ENCODE data around the gene S100A4.
A peak's percentile ranks its signal among the peaks of the same experiment; 100 is the strongest.

Gene S100A4

GRCh38 chr1:153539395-153540093 lies 6.1 kb downstream of the S100A4 start:
- H3K4me3 ChIP-seq (ENCODE audit: extremely low read depth, insufficient read depth, low read length, poor library complexity, severe bottlenecking) = no peak overlapping the region
- H3K27ac ChIP-seq (ENCODE audit: low read depth, low read length, severe bottlenecking) = no peak overlapping the region
- peaks cover 44% of the 10 kb centered on the region for H3K4me1 ChIP-seq (ENCODE audit: control insufficient read depth, insufficient read depth, low read length, poor library complexity, severe bottlenecking)
- 90 to 100% methylated on average over 1 of the region's 4 CpGs for WGBS, 2 experiments (ENCODE audit: insufficient coverage in 2 of 2)
- H3K36me3 ChIP-seq (ENCODE audit: control insufficient read depth, insufficient read depth, low read length) = peaks cover 10% of the 10 kb centered on the region
- H3K9me3 ChIP-seq (ENCODE audit: control insufficient read depth, low read length) = no peaks in the 10 kb centered on the region

GRCh38 chr1:153538315-153538821 lies 7.2 kb downstream of the S100A4 start:
- H3K4me1 ChIP-seq (ENCODE audit: control insufficient read depth, insufficient read depth, low read length, poor library complexity, severe bottlenecking) = peaks cover 40% of the 10 kb centered on the region
- no peaks in the 10 kb centered on the region for H3K9me3 ChIP-seq (ENCODE audit: control insufficient read depth, low read length)
- peaks cover 6% of the 10 kb centered on the region for H3K36me3 ChIP-seq (ENCODE audit: control insufficient read depth, insufficient read depth, low read length)
- WGBS, 2 experiments (ENCODE audit: insufficient coverage in 2 of 2) = 34 to 37% methylated on average over 4 to 5 of the region's 6 CpGs
- peak overlapping the region; percentile 45 for H3K27ac ChIP-seq (ENCODE audit: low read depth, low read length, severe bottlenecking)
- H3K4me3 ChIP-seq (ENCODE audit: extremely low read depth, insufficient read depth, low read length, poor library complexity, severe bottlenecking) = no peak overlapping the region

- no peak overlapping the region for H3K4me3 ChIP-seq (ENCODE audit: extremely low read depth, insufficient read depth, low read length, poor library complexity, severe bottlenecking)
- H3K27ac ChIP-seq (ENCODE audit: low read depth, low read length, severe bottlenecking) = no peak overlapping the region
- no peaks in the 10 kb centered on the region for H3K9me3 ChIP-seq (ENCODE audit: control insufficient read depth, low read length)
- H3K36me3 ChIP-seq (ENCODE audit: control insufficient read depth, insufficient read depth, low read length) = peaks cover 4% of the 10 kb centered on the region
- peaks cover 38% of the 10 kb centered on the region for H3K4me1 ChIP-seq (ENCODE audit: control insufficient read depth, insufficient read depth, low read length, poor library complexity, severe bottlenecking)
- WGBS, 2 experiments (ENCODE audit: insufficient coverage in 2 of 2) = 100% methylated on average over 4 to 5 of the region's 6 CpGs
Measured at GRCh38 chr1:153537376-153537730, 8.3 kb downstream of the S100A4 start.

GRCh38 chr1:153536671-153537375 lies 8.8 kb downstream of the S100A4 start:
- Histone ChIP-seq H3K9me3 (ENCODE audit: control insufficient read depth, low read length) (no peaks in the 10 kb centered on the region), H3K27ac (ENCODE audit: low read depth, low read length, severe bottlenecking) (no peak overlapping the region), H3K4me3 (ENCODE audit: extremely low read depth, insufficient read depth, low read length, poor library complexity, severe bottlenecking) (no peak overlapping the region), H3K4me1 (ENCODE audit: control insufficient read depth, insufficient read depth, low read length, poor library complexity, severe bottlenecking) (peaks cover 38% of the 10 kb centered on the region), H3K36me3 (ENCODE audit: control insufficient read depth, insufficient read depth, low read length) (no peaks in the 10 kb centered on the region)
- WGBS, 2 experiments (ENCODE audit: insufficient coverage in 2 of 2) = 85 to 91% methylated on average over 7 to 8 of the region's 9 CpGs

GRCh38 chr1:153536012-153536670 lies 9.5 kb downstream of the S100A4 start:
- H3K9me3 ChIP-seq (ENCODE audit: control insufficient read depth, low read length) = no peaks in the 10 kb centered on the region
- peaks cover 32% of the 10 kb centered on the region for H3K4me1 ChIP-seq (ENCODE audit: control insufficient read depth, insufficient read depth, low read length, poor library complexity, severe bottlenecking)
- no peaks in the 10 kb centered on the region for H3K36me3 ChIP-seq (ENCODE audit: control insufficient read depth, insufficient read depth, low read length)
- WGBS, 2 experiments (ENCODE audit: insufficient coverage in 2 of 2) = 49 to 61% methylated on average over 21 to 35 of the region's 38 CpGs
- peak overlapping the region; percentile 30 for H3K4me3 ChIP-seq (ENCODE audit: extremely low read depth, insufficient read depth, low read length, poor library complexity, severe bottlenecking)
- no peak overlapping the region for H3K27ac ChIP-seq (ENCODE audit: low read depth, low read length, severe bottlenecking)

- Histone ChIP-seq H3K36me3 (ENCODE audit: control insufficient read depth, insufficient read depth, low read length) (no peaks in the 10 kb centered on the region), H3K4me1 (ENCODE audit: control insufficient read depth, insufficient read depth, low read length, poor library complexity, severe bottlenecking) (peaks cover 25% of the 10 kb centered on the region), H3K4me3 (ENCODE audit: extremely low read depth, insufficient read depth, low read length, poor library complexity, severe bottlenecking) (peak within 1 kb of the TSS; percentile 30), H3K27ac (ENCODE audit: low read depth, low read length, severe bottlenecking) (no peak within 1 kb of the TSS), H3K9me3 (ENCODE audit: control insufficient read depth, low read length) (no peaks in the 10 kb centered on the region)
- WGBS, 2 experiments (ENCODE audit: insufficient coverage in 2 of 2) = 39 to 75% methylated on average over 15 to 16 of the region's 18 CpGs
Measured at GRCh38 chr1:153535242-153536011, 10.2 kb downstream of the S100A4 start, which contains the start of gene S100A6. Gene S100A6, minus strand, starts transcription at chr1:153535991. Its CDS starts 652 bp downstream, at chr1:153535339.

GRCh38 chr1:153534925-153535241 lies 10.7 kb downstream of the S100A4 start:
- Histone ChIP-seq H3K4me3 (ENCODE audit: extremely low read depth, insufficient read depth, low read length, poor library complexity, severe bottlenecking) (peak overlapping the region; percentile 30), H3K27ac (ENCODE audit: low read depth, low read length, severe bottlenecking) (no peak overlapping the region), H3K9me3 (ENCODE audit: control insufficient read depth, low read length) (no peaks in the 10 kb centered on the region), H3K4me1 (ENCODE audit: control insufficient read depth, insufficient read depth, low read length, poor library complexity, severe bottlenecking) (peaks cover 20% of the 10 kb centered on the region), H3K36me3 (ENCODE audit: control insufficient read depth, insufficient read depth, low read length) (no peaks in the 10 kb centered on the region)
- WGBS, 2 experiments (ENCODE audit: insufficient coverage in 2 of 2) = 93 to 100% methylated on average over 1 to 3 of the region's 3 CpGs

GRCh38 chr1:153534226-153534924 lies 11.2 kb downstream of the S100A4 start:
- Histone ChIP-seq H3K4me1 (ENCODE audit: control insufficient read depth, insufficient read depth, low read length, poor library complexity, severe bottlenecking) (peaks cover 18% of the 10 kb centered on the region), H3K36me3 (ENCODE audit: control insufficient read depth, insufficient read depth, low read length) (no peaks in the 10 kb centered on the region), H3K4me3 (ENCODE audit: extremely low read depth, insufficient read depth, low read length, poor library complexity, severe bottlenecking) (peak overlapping the region; percentile 30), H3K27ac (ENCODE audit: low read depth, low read length, severe bottlenecking) (peak overlapping the region; percentile 57), H3K9me3 (ENCODE audit: control insufficient read depth, low read length) (no peaks in the 10 kb centered on the region)
- 91 to 100% methylated on average over 3 to 5 of the region's 7 CpGs for WGBS, 2 experiments (ENCODE audit: insufficient coverage in 2 of 2)

GRCh38 chr1:153533689-153534201 lies 11.9 kb downstream of the S100A4 start:
- H3K4me3 ChIP-seq (ENCODE audit: extremely low read depth, insufficient read depth, low read length, poor library complexity, severe bottlenecking) = no peak overlapping the region
- peak overlapping the region; percentile 70 for H3K27ac ChIP-seq (ENCODE audit: low read depth, low read length, severe bottlenecking)
- peaks cover 18% of the 10 kb centered on the region for H3K4me1 ChIP-seq (ENCODE audit: control insufficient read depth, insufficient read depth, low read length, poor library complexity, severe bottlenecking)
- no peaks in the 10 kb centered on the region for H3K9me3 ChIP-seq (ENCODE audit: control insufficient read depth, low read length)
- WGBS, 2 experiments (ENCODE audit: insufficient coverage in 2 of 2) = 81 to 90% methylated on average over 11 to 13 of the region's 13 CpGs
- no peaks in the 10 kb centered on the region for H3K36me3 ChIP-seq (ENCODE audit: control insufficient read depth, insufficient read depth, low read length)
